Stomach (tissue), 9 donors: ENCODE measurements around the gene MISFA. TPM values are rescaled to one million over a fixed set of nuclear protein-coding genes. Genes with fewer than 3 reads are reported as not detected.
A peak's percentile ranks its signal among the peaks of the same experiment; 100 is the strongest.

Experiments used
- DNase-seq, 2 donors: peaks; one replicate each; pipeline versions ENCODE4 v3.0.0 to v3.0.0-alpha.2; 2013 to 2019
- H3K27ac ChIP-seq, 5 donors: fragments of 200-600 bp in 4 of 5; sonication (generic) in 4 of 5; one replicate each; pipeline ENCODE4 v1.5.1; 2013 to 2019; ENCODE audit warnings: mild to moderate bottlenecking in 1 of 5, moderate library complexity in 1 of 5
- H3K27me3 ChIP-seq, 3 donors: fragments of 200-600 bp; sonication (generic); one replicate each; pipeline ENCODE4 v1.5.1; 2017 to 2019; ENCODE audit warnings: mixed run types in 1 of 3
- H3K36me3 ChIP-seq, 4 donors: fragments of 200-600 bp; sonication (generic); 1 replicate in 3 of 4; 2 replicates in 1 of 4; pipeline ENCODE4 v1.5.1; 2016 to 2019
- H3K4me1 ChIP-seq, 4 donors: fragments of 200-600 bp; sonication (generic); one replicate each; pipeline ENCODE4 v1.5.1; 2016 to 2019
- H3K4me3 ChIP-seq, 4 donors: fragments of 200-600 bp; sonication (generic) in 3 of 4; one replicate each; pipeline ENCODE4 v1.5.1; 2016 to 2019; ENCODE audit warnings: mild to moderate bottlenecking in 1 of 4
- H3K9me3 ChIP-seq, 4 donors: fragments of 200-600 bp; sonication (generic); one replicate each; pipeline ENCODE4 v1.5.1; 2016 to 2019
- EP300 ChIP-seq: sonication (generic); formaldehyde crosslinking; IDR thresholded peaks from one replicate; pipeline ENCODE4 v1.6.1; 2017; ENCODE audit warnings: antibody characterized with exemption
- POLR2A ChIP-seq, 4 donors: fragments of 450-650 bp; IDR thresholded peaks; one replicate each; pipeline ENCODE4 v1.6.1; 2016; ENCODE audit warnings: antibody characterized with exemption in 4 of 4, control low read depth in 2 of 4, mild to moderate bottlenecking in 1 of 4, moderate library complexity in 1 of 4
- POLR2AphosphoS5 ChIP-seq, 3 donors: sonication (generic); formaldehyde crosslinking; IDR thresholded peaks; one replicate each; pipeline ENCODE4 v1.6.1; 2016; ENCODE audit warnings: antibody characterized with exemption in 3 of 3
- WGBS, 5 donors: extraction: QIAGEN DNeasy Blood & Tissue Kit in 3 of 5; methylation state at CpG; one replicate each; pipeline versions ENCODE4 v1.1.5 to v1.1.7; 2013 to 2018; 5-methylcytosine and 5-hydroxymethylcytosine counted together
- intact Hi-C: fragments of 100-400 bp; cut with DNase I; formaldehyde crosslinking; loops from one replicate; pipeline ENCODE4 v1.15.1; 2023; ENCODE audit warnings: low total_unique reads
- polyA plus RNA-seq, 3 donors: library from polyadenylated mRNA; stranded (reverse); fragments of 200-250 nt; gene quantifications; one replicate each; pipeline ENCODE4 v1.2.3, GENCODE V29; 2013
- total RNA-seq, 5 donors: library from RNA; depleted of rRNA; stranded (reverse); fragments of >200 nt; gene quantifications; one replicate each; pipeline versions ENCODE4 v1.1.0 to v1.2.3, GENCODE V29; 2014 to 2016
- TF ChIP-seq, protein P1 (sequence below), 7 experiments: fragments of 450-650 bp in 4 of 7; fragments of 200-600 bp in 3 of 7; sonication (generic) in 3 of 7; IDR thresholded peaks; one replicate each; pipeline ENCODE4 v1.5.1; 2016 to 2019; ENCODE audit warnings: antibody characterized with exemption in 7 of 7, control low read depth in 2 of 7, mild to moderate bottlenecking in 1 of 7
- donor health status: healthy with polysubstance abuse.
- donor health status: Bipolar disorder and iron deficiency.
- donor health status: healthy.

MISFA gene
- total and polyA plus RNA-seq, 8 donors, result 1.3 to 4.6 (median 1.3) TPM; not detected in 4

GRCh38 chr11:18567081-18567480 lies 32.5 kb upstream of the MISFA start:
- H3K36me3 ChIP-seq, result peaks cover 31 to 95% (median 86%) of the 10 kb centered on the region in 4 donors
- intact Hi-C loops, result no loop called here
- H3K4me3 ChIP-seq, result no peak overlapping the region
- TF ChIP-seq POLR2AphosphoS5 (IDR thresholded peaks at IDR 0.05), result no peak
- TF ChIP-seq, protein P1, sequence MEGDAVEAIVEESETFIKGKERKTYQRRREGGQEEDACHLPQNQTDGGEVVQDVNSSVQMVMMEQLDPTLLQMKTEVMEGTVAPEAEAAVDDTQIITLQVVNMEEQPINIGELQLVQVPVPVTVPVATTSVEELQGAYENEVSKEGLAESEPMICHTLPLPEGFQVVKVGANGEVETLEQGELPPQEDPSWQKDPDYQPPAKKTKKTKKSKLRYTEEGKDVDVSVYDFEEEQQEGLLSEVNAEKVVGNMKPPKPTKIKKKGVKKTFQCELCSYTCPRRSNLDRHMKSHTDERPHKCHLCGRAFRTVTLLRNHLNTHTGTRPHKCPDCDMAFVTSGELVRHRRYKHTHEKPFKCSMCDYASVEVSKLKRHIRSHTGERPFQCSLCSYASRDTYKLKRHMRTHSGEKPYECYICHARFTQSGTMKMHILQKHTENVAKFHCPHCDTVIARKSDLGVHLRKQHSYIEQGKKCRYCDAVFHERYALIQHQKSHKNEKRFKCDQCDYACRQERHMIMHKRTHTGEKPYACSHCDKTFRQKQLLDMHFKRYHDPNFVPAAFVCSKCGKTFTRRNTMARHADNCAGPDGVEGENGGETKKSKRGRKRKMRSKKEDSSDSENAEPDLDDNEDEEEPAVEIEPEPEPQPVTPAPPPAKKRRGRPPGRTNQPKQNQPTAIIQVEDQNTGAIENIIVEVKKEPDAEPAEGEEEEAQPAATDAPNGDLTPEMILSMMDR (IDR thresholded peaks at IDR 0.05), result no peak
- no peak for TF ChIP-seq POLR2A (IDR thresholded peaks at IDR 0.05)
- no peaks in the 10 kb centered on the region for H3K27me3 ChIP-seq
- H3K9me3 ChIP-seq, result no peaks in the 10 kb centered on the region
- no peak for DNase-seq
- WGBS, 5 donors, result 90 to 96% (median 95%) methylated on average over 3 of the region's 3 CpGs
- H3K27ac ChIP-seq, result no peak overlapping the region
- no peaks in the 10 kb centered on the region for H3K4me1 ChIP-seq

GRCh38 chr11:18575361-18575760 lies 24.2 kb upstream of the MISFA start:
- Histone ChIP-seq H3K27ac (no peak overlapping the region), H3K36me3 (peaks cover 8 to 84% (median 75%) of the 10 kb centered on the region in 4 donors), H3K9me3 (no peaks in the 10 kb centered on the region), H3K4me1 (peaks cover 0 to 19% (median 5%) of the 10 kb centered on the region in 4 donors), H3K4me3 (no peak overlapping the region), H3K27me3 (no peaks in the 10 kb centered on the region)
- WGBS, 5 donors, result 15 to 41% (median 33%) methylated on average over 1 of the region's 1 CpG
- DNase-seq, result no peak
- TF ChIP-seq EP300, result no peak
- TF ChIP-seq, protein P1 (IDR thresholded peaks at IDR 0.05), result no peak
- intact Hi-C loops, result no loop called here

- H3K4me3 ChIP-seq, result peak overlapping the region in 1 of 4 donors; percentile 24
- TF ChIP-seq EP300, result no peak
- no peak for TF ChIP-seq POLR2A (IDR thresholded peaks at IDR 0.05)
- peak in 2 of 3 donors; percentile 22 to 68 for TF ChIP-seq POLR2AphosphoS5 (IDR thresholded peaks at IDR 0.05)
- TF ChIP-seq, protein P1 (IDR thresholded peaks at IDR 0.05), result no peak
- peaks cover 0 to 19% (median 5%) of the 10 kb centered on the region in 4 donors for H3K4me1 ChIP-seq
- no peaks in the 10 kb centered on the region for H3K9me3 ChIP-seq
- 43 to 63% (median 48%) methylated on average over 14 of the region's 14 CpGs for WGBS, 5 donors
- intact Hi-C loops, result no loop called here
- H3K27ac ChIP-seq, result peak overlapping the region; percentile 41 to 92 (median 63)
- H3K36me3 ChIP-seq, result peaks cover 5 to 47% (median 40%) of the 10 kb centered on the region in 4 donors
- no peaks in the 10 kb centered on the region for H3K27me3 ChIP-seq
- peak; percentile 65 to 76 for DNase-seq
Measured at GRCh38 chr11:18578975-18579598, 20.5 kb upstream of the MISFA start.

DNA sequence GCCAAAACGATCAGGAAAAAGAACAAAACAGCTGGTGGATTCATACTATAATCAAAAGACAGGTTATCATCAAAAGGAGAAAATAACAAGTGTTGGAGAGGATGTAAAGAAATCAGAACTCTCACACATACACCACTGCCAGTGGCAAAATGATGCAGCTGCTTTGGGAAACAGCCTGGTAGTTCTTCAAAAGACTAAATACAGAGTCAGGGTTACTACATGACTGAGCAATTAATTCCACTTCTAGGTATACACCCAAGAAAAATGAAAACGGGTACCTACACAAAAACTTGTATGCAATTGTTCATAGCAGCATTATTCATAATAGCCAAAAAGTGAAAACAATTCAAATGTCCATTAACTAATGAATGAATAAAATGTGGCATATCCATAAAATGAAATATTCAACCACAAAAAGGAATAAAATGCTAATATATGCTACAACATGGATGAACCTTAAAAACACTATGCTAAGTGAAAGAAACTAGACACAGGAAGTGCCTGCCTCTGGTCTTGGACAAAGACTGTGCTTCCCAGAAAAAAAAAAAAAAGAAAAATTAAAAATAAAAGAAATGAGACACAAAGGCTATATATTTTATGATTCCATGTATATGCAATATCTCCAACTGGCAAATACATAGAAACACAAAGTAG lies 19.3 kb upstream of the MISFA start:
- 77 to 82% (median 80%) methylated on average over 2 of the region's 2 CpGs for WGBS, 5 donors
- Histone ChIP-seq H3K9me3 (no peaks in the 10 kb centered on the region), H3K4me3 (no peak overlapping the region), H3K36me3 (peaks cover 5 to 35% (median 29%) of the 10 kb centered on the region in 4 donors), H3K4me1 (peaks cover 0 to 17% (median 5%) of the 10 kb centered on the region in 4 donors), H3K27me3 (no peaks in the 10 kb centered on the region), H3K27ac (peak overlapping the region in 1 of 5 donors; percentile 63)
- TF ChIP-seq POLR2A (IDR thresholded peaks at IDR 0.05) (no peak), EP300 (no peak), POLR2AphosphoS5 (IDR thresholded peaks at IDR 0.05) (no peak)
- TF ChIP-seq, protein P1 (IDR thresholded peaks at IDR 0.05), result no peak
- intact Hi-C loops, result no loop called here
- DNase-seq, result no peak
